ENCODE results near the gene SERP2.

Gene SERP2

DNA sequence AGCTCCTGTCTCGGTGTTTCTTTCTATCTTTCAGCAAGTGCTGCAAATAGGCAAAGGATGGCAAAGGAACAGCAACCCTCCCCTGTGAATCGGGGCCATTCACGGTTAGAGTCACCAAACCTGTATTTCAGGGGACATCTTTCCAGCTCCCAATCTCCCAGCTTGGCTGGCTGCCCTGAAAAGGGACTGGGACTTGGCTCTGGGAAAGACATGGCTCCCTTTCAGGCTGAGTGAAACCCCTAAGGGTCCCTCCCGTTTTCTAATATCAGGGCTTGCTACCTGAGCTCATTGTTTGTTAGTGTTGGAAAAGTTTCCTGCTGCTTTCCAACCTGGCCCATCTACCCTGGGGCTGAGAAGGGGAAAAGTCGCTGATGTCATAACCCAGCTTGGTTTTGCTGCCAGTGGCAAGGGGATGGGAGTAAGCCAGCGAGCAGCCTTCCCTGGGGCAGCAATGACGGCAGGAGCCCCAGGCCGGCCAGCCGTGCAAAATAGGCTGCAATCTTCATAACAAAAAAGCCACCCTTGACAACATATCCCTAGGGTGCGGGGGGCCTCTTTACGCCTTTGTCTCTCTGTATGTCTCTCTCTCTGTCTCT is 29.9 kb downstream of the SERP2 start:
- H3K4me3 ChIP-seq (ENCODE audit: low read length), result peak overlapping the region; percentile 33

GRCh38 chr13:44404261-44405132 is 30.9 kb downstream of the SERP2 start:
- Histone ChIP-seq H3K27me3 (ENCODE audit: insufficient read depth, low read length) (no peaks in the 10 kb centered on the region), H3K4me1 (ENCODE audit: insufficient read depth, low read length) (peaks cover 53% of the 10 kb centered on the region), H3K9me3 (ENCODE audit: insufficient read depth, low read depth, low read length) (no peaks in the 10 kb centered on the region), H3K4me3 (ENCODE audit: low read length) (peak overlapping the region; percentile 33), H3K36me3 (ENCODE audit: insufficient read depth, low read length) (no peaks in the 10 kb centered on the region), H3K27ac (ENCODE audit: low read depth, low read length) (peak overlapping the region; percentile 64), H3K9ac (ENCODE audit: low read depth, low read length) (peak overlapping the region; percentile 50)
- 34% methylated on average over 15 of the region's 15 CpGs for whole genome bisulfite sequencing

More for the DNA sequence above, 29.9 kb downstream of the SERP2 start:
- peaks cover 53% of the 10 kb centered on the region for H3K4me1 ChIP-seq (ENCODE audit: insufficient read depth, low read length)
- no peaks in the 10 kb centered on the region for H3K36me3 ChIP-seq (ENCODE audit: insufficient read depth, low read length)
- no peaks in the 10 kb centered on the region for H3K27me3 ChIP-seq (ENCODE audit: insufficient read depth, low read length)
- H3K9ac ChIP-seq (ENCODE audit: low read depth, low read length), result peak overlapping the region; percentile 50
- WGBS, result 18% methylated on average over 11 of the region's 11 CpGs
- H3K9me3 ChIP-seq (ENCODE audit: insufficient read depth, low read depth, low read length), result no peaks in the 10 kb centered on the region
- peak overlapping the region; percentile 64 for H3K27ac ChIP-seq (ENCODE audit: low read depth, low read length)

- Histone ChIP-seq H3K27me3 (ENCODE audit: insufficient read depth, low read length) (no peaks in the 10 kb centered on the region), H3K27ac (ENCODE audit: low read depth, low read length) (no peak overlapping the region), H3K9me3 (ENCODE audit: insufficient read depth, low read depth, low read length) (no peaks in the 10 kb centered on the region), H3K9ac (ENCODE audit: low read depth, low read length) (no peak overlapping the region), H3K4me1 (ENCODE audit: insufficient read depth, low read length) (peaks cover 53% of the 10 kb centered on the region), H3K36me3 (ENCODE audit: insufficient read depth, low read length) (no peaks in the 10 kb centered on the region), H3K4me3 (ENCODE audit: low read length) (no peak overlapping the region)
- 99% methylated on average over 3 of the region's 5 CpGs for WGBS
Observed at GRCh38 chr13:44406617-44407016, 33.0 kb downstream of the SERP2 start.

DNA sequence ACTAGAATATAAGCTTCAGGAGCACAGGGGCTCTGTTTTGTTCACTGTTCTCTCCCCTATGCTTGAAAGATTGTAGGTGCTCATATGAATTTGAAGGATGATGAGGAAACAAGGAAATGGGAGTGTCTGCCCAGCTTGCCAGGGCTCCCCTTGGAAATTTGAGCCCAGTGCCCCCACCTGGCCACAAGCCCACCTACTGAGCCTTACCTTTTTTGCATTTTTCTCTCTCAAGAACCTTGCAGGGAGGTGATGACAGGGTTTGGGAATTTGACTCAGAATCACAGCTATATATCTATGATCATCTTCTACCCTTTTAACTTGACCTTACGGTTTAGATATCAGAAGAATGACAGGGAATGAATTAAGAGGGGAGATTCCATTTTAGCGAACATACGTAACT is 33.8 kb downstream of the SERP2 start:
- no peaks in the 10 kb centered on the region for H3K9me3 ChIP-seq (ENCODE audit: insufficient read depth, low read depth, low read length)
- no peak overlapping the region for H3K4me3 ChIP-seq (ENCODE audit: low read length)
- peaks cover 49% of the 10 kb centered on the region for H3K4me1 ChIP-seq (ENCODE audit: insufficient read depth, low read length)
- 55% methylated on average over 3 of the region's 3 CpGs for WGBS
- H3K27ac ChIP-seq (ENCODE audit: low read depth, low read length), result no peak overlapping the region
- no peaks in the 10 kb centered on the region for H3K36me3 ChIP-seq (ENCODE audit: insufficient read depth, low read length)
- no peak overlapping the region for H3K9ac ChIP-seq (ENCODE audit: low read depth, low read length)
- H3K27me3 ChIP-seq (ENCODE audit: insufficient read depth, low read length), result no peaks in the 10 kb centered on the region

GRCh38 chr13:44407891-44408290 is 34.3 kb downstream of the SERP2 start:
- 92% methylated on average over 7 of the region's 7 CpGs for WGBS
- Histone ChIP-seq H3K9me3 (ENCODE audit: insufficient read depth, low read depth, low read length) (no peaks in the 10 kb centered on the region), H3K9ac (ENCODE audit: low read depth, low read length) (no peak overlapping the region), H3K27ac (ENCODE audit: low read depth, low read length) (no peak overlapping the region), H3K4me1 (ENCODE audit: insufficient read depth, low read length) (peaks cover 44% of the 10 kb centered on the region), H3K4me3 (ENCODE audit: low read length) (no peak overlapping the region), H3K36me3 (ENCODE audit: insufficient read depth, low read length) (no peaks in the 10 kb centered on the region), H3K27me3 (ENCODE audit: insufficient read depth, low read length) (no peaks in the 10 kb centered on the region)

DNA sequence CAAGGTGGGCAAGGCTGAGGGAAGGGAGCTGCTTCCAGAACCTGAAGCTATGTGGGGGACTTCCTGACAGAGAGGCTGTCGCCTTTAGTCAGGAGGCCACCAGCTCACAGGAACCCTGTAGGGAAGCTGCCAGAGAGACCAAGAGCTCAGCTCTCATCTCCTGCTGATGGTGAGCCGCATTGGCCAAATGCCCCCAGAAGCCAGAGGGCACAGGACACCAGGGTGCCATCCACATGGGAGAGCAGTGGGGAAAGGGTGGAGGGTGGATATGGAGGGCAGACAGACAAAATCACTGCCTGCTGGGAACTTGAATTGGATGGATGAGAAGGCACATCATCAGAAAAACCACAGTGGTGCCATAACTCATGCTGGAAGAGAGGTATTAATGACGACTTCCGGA is 36.0 kb downstream of the SERP2 start:
- Histone ChIP-seq H3K27ac (ENCODE audit: low read depth, low read length) (no peak overlapping the region), H3K9me3 (ENCODE audit: insufficient read depth, low read depth, low read length) (no peaks in the 10 kb centered on the region), H3K36me3 (ENCODE audit: insufficient read depth, low read length) (no peaks in the 10 kb centered on the region), H3K4me1 (ENCODE audit: insufficient read depth, low read length) (peaks cover 27% of the 10 kb centered on the region), H3K9ac (ENCODE audit: low read depth, low read length) (no peak overlapping the region), H3K4me3 (ENCODE audit: low read length) (no peak overlapping the region), H3K27me3 (ENCODE audit: insufficient read depth, low read length) (no peaks in the 10 kb centered on the region)
- 84% methylated on average over 4 of the region's 4 CpGs for WGBS

- WGBS, result 84% methylated on average over 6 of the region's 6 CpGs
- no peaks in the 10 kb centered on the region for H3K36me3 ChIP-seq (ENCODE audit: insufficient read depth, low read length)
- H3K27me3 ChIP-seq (ENCODE audit: insufficient read depth, low read length), result no peaks in the 10 kb centered on the region
- no peak overlapping the region for H3K27ac ChIP-seq (ENCODE audit: low read depth, low read length)
- H3K9me3 ChIP-seq (ENCODE audit: insufficient read depth, low read depth, low read length), result no peaks in the 10 kb centered on the region
- peaks cover 22% of the 10 kb centered on the region for H3K4me1 ChIP-seq (ENCODE audit: insufficient read depth, low read length)
- no peak overlapping the region for H3K4me3 ChIP-seq (ENCODE audit: low read length)
- H3K9ac ChIP-seq (ENCODE audit: low read depth, low read length), result no peak overlapping the region
Observed at GRCh38 chr13:44410328-44410859, 36.8 kb downstream of the SERP2 start.

- no peaks in the 10 kb centered on the region for H3K36me3 ChIP-seq (ENCODE audit: insufficient read depth, low read length)
- 88% methylated on average over 2 of the region's 2 CpGs for WGBS
- no peak overlapping the region for H3K4me3 ChIP-seq (ENCODE audit: low read length)
- H3K9me3 ChIP-seq (ENCODE audit: insufficient read depth, low read depth, low read length), result no peaks in the 10 kb centered on the region
- no peak overlapping the region for H3K9ac ChIP-seq (ENCODE audit: low read depth, low read length)
- H3K27me3 ChIP-seq (ENCODE audit: insufficient read depth, low read length), result no peaks in the 10 kb centered on the region
- no peak overlapping the region for H3K27ac ChIP-seq (ENCODE audit: low read depth, low read length)
- H3K4me1 ChIP-seq (ENCODE audit: insufficient read depth, low read length), result peaks cover 26% of the 10 kb centered on the region
Observed at GRCh38 chr13:44411841-44412240, 38.2 kb downstream of the SERP2 start.

DNA sequence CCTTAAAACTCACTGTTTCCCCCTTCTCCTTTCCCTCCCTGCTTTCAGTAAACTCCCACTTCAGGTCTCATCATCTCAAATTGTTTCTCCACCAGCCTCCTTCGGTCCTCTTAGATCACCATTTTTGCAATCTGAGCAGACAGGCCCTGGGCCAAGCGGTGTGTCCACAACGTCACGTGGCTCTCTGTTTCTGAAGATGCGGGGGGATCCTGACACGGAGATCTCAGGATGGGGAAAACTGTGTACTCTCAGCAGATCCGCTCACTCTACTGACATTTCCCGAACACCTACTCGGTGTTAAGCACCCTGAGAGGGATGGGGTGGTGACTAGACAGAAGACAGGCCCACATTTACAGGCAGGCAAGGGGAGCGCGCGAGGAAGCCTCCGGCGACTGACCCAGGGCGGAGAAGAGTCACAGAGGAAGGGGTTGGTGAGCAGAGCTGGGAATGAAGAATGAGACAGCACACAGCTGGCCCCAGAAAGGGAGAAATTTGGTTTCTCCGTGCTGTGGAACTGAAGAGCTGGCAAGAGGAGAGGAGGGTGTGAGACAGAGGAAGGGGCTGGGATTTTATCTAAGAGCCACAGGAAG is 38.8 kb downstream of the SERP2 start:
- no peaks in the 10 kb centered on the region for H3K9me3 ChIP-seq (ENCODE audit: insufficient read depth, low read depth, low read length)
- H3K4me3 ChIP-seq (ENCODE audit: low read length), result no peak overlapping the region
- whole genome bisulfite sequencing, result 85% methylated on average over 16 of the region's 16 CpGs
- H3K27me3 ChIP-seq (ENCODE audit: insufficient read depth, low read length), result no peaks in the 10 kb centered on the region
- no peak overlapping the region for H3K9ac ChIP-seq (ENCODE audit: low read depth, low read length)
- H3K4me1 ChIP-seq (ENCODE audit: insufficient read depth, low read length), result peaks cover 25% of the 10 kb centered on the region
- no peak overlapping the region for H3K27ac ChIP-seq (ENCODE audit: low read depth, low read length)
- no peaks in the 10 kb centered on the region for H3K36me3 ChIP-seq (ENCODE audit: insufficient read depth, low read length)

DNA sequence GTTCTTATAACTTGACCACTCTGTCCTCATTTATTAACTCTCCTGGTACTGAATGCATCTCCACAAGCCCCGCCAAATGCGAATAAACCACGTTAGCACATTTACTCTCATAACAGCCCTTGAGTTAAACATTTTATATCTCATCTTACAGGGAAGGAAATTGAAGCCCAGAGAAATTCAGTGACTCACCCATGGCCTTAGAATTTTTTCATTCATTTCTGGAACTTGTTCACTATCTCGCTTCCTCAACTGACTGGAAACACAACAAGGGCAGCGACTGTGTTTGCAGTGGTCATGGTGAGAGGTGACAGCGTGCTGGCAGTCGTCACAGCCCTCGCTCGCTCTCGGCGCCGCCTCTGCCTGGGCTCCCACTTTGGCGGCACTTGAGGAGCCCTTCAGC is 39.5 kb downstream of the SERP2 start:
- Histone ChIP-seq H3K36me3 (ENCODE audit: insufficient read depth, low read length) (no peaks in the 10 kb centered on the region), H3K4me1 (ENCODE audit: insufficient read depth, low read length) (peaks cover 28% of the 10 kb centered on the region), H3K27me3 (ENCODE audit: insufficient read depth, low read length) (no peaks in the 10 kb centered on the region), H3K9me3 (ENCODE audit: insufficient read depth, low read depth, low read length) (no peaks in the 10 kb centered on the region), H3K27ac (ENCODE audit: low read depth, low read length) (no peak overlapping the region), H3K4me3 (ENCODE audit: low read length) (no peak overlapping the region), H3K9ac (ENCODE audit: low read depth, low read length) (no peak overlapping the region)
- 91% methylated on average over 13 of the region's 13 CpGs for WGBS

DNA sequence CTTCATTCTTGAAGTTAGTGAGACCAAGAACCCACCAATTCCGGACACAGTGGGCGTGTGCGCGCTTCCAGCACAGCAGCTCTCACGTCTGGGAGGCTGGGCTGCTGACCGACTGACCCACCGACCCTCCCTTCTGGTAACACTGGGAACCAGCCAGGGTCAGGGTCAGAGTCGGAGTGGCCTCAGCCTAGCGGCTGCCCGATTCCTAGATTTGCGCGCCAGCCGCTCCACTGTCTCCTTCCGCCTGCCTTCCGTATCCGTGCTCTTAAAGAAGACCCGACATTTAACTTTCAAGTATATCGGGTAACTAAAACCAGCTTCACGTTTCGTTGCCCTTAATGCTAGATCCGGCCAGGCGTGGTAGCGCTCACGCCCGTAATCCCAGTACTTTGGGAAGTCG is 41.1 kb downstream of the SERP2 start:
- Histone ChIP-seq H3K9me3 (ENCODE audit: insufficient read depth, low read depth, low read length) (no peaks in the 10 kb centered on the region), H3K4me1 (ENCODE audit: insufficient read depth, low read length) (peaks cover 29% of the 10 kb centered on the region), H3K4me3 (ENCODE audit: low read length) (no peak overlapping the region), H3K36me3 (ENCODE audit: insufficient read depth, low read length) (no peaks in the 10 kb centered on the region), H3K27me3 (ENCODE audit: insufficient read depth, low read length) (no peaks in the 10 kb centered on the region), H3K27ac (ENCODE audit: low read depth, low read length) (no peak overlapping the region), H3K9ac (ENCODE audit: low read depth, low read length) (no peak overlapping the region)
- 95% methylated on average over 26 of the region's 26 CpGs for WGBS

All from HUES64 (cell line).